ENCODE data around the gene RASAL2. TPM values are rescaled to one million over a fixed set of nuclear protein-coding genes. Genes with fewer than 3 reads are reported as not detected.
"Not testable (repeated sequence)": the region's sequence is repeated elsewhere in the genome, so short reads cannot be mapped to it uniquely, and the experiment has no call there.

The RASAL2 gene
- polyA plus RNA-seq, 4 donors, result 16.1 to 24.7 (median 20.2) TPM

- DNase-seq (ENCODE audit: low read depth in 4 of 4, low spot score in 2 of 4), result no peak
Measured at GRCh38 chr1:178330848-178331497, 237.1 kb downstream of the RASAL2 start.

DNA sequence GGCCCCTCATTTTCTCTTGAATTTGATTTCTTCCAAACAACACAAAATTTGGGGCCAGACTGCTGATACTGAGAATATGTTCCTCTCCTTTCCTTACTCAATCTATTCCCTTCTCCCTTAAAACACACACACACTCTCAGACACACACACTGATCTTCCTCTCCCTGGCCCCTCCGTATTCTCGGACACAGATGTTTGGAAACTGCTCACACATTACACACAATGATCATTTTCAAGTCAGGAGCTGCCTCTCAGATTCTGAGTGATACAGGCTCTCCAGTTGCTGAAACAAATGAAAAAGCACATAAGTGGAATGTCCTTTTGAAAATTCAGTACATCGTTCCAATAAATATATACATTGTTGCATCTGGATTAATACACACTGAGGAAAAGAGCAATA is 241.5 kb downstream of the RASAL2 start:
- DNase-seq (ENCODE audit: low read depth in 4 of 4, low spot score in 2 of 4), result no peak

DNA sequence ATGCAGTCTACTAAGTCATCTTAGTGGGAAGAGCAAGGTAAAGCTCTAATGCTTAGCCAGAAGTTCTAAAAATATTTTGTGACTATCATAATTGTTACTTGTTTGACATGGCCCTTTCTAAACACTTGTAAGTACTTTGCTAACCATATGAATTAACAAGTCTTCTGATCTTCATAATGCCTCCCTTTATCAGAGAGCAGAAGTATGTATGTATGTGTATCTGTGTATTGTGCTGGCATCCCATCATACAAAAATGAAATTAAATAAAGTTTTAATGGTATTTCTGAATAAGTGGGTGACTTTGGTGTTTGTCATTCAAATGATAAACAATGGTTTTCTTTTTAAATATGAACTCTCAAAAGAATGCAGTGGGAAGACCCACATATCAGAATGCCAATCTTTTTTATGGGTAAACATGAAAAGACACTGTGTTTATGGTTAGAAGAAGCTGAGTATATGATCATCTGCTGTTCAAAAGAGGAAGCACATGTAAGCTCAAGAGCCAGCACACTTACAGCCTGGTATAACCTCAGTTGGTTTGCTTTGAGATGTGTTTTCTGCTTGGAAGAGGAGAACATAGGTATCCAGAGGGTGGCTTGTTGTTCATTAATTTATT is 243.3 kb downstream of the RASAL2 start:
- DNase-seq (ENCODE audit: low read depth in 4 of 4, low spot score in 2 of 4), result no peak

- DNase-seq (ENCODE audit: low read depth in 4 of 4, low spot score in 2 of 4), result no peak
Measured at GRCh38 chr1:178339834-178340233, 245.9 kb downstream of the RASAL2 start.

GRCh38 chr1:178341261-178341956 is 247.5 kb downstream of the RASAL2 start:
- peak in 2 of 4 donors; percentile 34 to 41 for DNase-seq (ENCODE audit: low read depth in 4 of 4, low spot score in 2 of 4)

- no peak for DNase-seq (ENCODE audit: low read depth in 4 of 4, low spot score in 2 of 4)
Measured at GRCh38 chr1:178342745-178343144, 248.8 kb downstream of the RASAL2 start.

GRCh38 chr1:178344513-178345091 is 250.7 kb downstream of the RASAL2 start:
- DNase-seq (ENCODE audit: low read depth in 4 of 4, low spot score in 2 of 4), result peak in 1 of 4 donors; percentile 34

DNA sequence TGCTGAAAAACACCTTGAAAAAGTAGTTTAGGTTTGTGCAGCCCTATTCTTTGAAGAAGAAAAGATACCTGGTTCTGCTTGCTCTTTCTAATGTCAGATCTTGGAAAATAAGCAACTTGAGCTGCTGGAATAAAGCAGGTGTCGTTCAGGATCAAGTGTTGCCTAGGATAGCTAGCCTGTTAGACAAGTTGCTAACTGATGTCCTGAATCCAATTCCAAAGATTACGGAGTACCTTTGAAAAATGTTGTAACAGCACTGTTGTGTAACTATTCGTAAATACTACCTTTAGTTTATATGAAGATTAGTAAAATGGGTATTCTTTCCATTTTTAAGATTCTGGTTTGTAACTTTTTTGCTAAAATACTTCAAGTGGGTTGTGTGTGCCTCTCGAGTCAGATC is 251.3 kb downstream of the RASAL2 start:
- DNase-seq (ENCODE audit: low read depth in 4 of 4, low spot score in 2 of 4), result no peak

GRCh38 chr1:178345807-178346206 is 251.9 kb downstream of the RASAL2 start:
- no peak for DNase-seq (ENCODE audit: low read depth in 4 of 4, low spot score in 2 of 4)

DNA sequence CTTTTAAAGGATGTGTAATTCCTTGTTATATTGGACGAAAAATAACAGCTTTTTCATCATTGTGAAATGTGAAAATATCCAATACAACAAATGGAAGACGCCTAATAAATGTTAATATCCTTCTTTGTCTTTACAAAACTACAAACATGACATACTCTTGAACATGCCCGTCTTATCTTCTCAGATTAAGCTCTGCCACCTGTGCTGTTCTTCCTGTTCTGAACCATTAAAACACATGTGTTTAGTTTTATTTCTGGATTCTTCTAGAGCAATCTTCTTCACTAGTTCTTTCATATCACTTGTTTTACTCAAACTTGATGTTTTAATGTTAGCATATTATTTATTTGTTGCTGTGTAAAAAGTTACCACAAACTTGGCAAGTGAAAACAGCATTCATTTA is 255.9 kb downstream of the RASAL2 start:
- DNase-seq (ENCODE audit: low read depth in 4 of 4, low spot score in 2 of 4), result no peak

DNA sequence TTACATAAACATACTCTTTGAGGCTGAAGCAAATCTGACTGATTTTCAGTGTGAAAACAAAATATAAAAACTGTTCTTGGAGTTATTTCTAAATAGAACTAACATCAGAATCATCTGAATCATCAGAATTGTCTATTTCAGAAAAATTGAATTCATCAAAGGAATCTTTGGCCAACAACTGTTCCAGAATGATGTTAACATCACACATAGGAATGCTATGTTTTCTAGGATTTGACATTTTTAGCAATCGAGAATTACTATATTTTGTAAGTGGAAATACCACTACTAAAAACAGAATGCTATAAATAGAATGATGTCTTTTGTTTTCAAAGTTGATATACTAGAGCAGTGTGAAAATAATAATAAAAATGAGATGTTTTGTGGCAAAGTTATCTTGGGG is 258.0 kb downstream of the RASAL2 start:
- DNase-seq (ENCODE audit: low read depth in 4 of 4, low spot score in 2 of 4), result not testable (repeated sequence)

DNA sequence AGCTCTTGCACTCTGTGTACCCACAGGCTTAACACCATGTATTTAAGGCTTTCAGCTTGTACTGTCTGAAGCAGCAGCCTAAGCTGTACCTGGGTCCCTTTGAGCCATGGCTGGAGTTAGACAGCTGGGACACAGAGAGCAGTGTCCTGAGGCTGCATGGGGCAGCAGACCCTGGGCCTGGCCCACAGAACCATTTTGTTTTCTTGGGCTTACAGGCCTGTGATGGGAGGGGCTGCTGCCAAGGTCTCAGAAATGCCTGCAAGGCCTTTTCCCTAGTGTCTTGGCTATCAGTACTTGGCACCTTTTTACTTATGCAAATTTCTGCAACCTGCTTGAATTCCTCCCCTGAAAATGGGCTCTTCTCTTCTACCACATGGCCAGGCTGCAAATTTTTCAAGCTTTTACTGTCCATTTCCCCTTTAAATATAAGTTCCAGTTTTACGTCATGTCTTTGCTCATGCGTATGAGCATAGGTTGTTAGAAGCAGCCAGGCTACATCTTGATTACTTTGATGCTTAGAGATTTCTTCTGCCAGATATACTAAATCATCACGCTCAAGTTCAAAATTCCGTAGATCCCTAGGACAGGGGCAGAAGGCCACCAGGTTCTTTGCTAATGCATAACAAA is 259.0 kb downstream of the RASAL2 start:
- no peak for DNase-seq (ENCODE audit: low read depth in 4 of 4, low spot score in 2 of 4)

DNA sequence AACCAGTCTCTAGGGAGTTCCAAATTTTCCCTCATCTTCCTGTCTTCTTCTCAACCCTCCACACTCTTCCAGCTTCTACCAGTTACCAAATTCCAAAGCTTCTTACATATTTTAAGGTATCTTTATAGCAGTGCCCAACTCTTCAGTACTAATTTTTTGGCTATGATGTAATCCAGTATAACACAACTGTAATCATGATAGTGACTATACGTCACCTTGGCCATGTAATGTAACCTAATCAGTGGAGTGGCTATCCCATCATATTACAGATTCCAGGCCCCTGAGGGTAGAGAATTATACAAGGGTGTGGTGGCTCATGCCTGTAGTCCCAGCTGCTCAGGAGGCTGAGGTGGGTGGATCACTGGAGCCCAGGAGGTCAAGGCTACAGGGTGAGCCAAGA is 259.6 kb downstream of the RASAL2 start:
- DNase-seq (ENCODE audit: low read depth in 4 of 4, low spot score in 2 of 4), result no peak

- no peak for DNase-seq (ENCODE audit: low read depth in 4 of 4, low spot score in 2 of 4)
Measured at GRCh38 chr1:178354816-178355215, 260.9 kb downstream of the RASAL2 start.

DNA sequence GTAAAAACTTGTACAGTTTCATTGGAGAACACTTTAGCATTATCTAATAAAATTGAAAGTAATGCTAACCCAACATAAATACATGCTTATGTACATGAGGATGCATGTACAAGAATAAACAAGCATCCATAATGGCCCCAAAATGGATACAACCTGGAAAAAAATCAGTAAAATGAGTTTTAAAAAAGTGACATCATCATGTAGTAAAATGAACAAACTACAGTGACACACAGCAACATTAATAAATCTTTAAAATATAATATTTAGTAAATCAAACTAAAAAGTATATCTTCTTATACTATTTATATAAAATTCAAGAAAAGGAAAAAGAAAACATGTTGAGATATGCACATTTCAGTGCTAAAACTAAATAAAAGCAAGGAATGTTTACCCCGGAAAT is 262.4 kb downstream of the RASAL2 start:
- DNase-seq (ENCODE audit: low read depth in 4 of 4, low spot score in 2 of 4), result no peak

GRCh38 chr1:178358456-178358855 is 264.6 kb downstream of the RASAL2 start:
- no peak for DNase-seq (ENCODE audit: low read depth in 4 of 4, low spot score in 2 of 4)

DNA sequence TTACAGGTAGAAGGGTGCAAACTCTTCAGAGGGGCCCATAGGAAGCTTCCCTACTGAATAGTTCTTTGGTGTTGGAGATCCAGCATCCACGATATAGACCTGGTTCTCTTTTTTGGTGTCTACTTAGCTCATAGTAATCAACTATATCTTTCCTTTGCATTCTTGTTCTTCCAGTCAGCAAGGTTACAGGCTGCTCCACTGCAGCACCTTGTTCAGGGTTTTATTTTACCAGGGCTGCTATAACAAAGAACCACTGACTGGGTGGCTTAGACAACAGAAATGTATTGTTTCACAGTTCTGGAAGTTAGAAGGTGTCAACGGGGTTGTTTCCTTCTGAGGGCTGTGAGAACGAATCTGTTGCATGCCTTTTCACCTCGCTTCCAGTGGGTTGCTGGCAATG is 266.5 kb downstream of the RASAL2 start:
- no peak for DNase-seq (ENCODE audit: low read depth in 4 of 4, low spot score in 2 of 4)

- no peak for DNase-seq (ENCODE audit: low read depth in 4 of 4, low spot score in 2 of 4)
Measured at GRCh38 chr1:178361847-178362246, 267.9 kb downstream of the RASAL2 start.

GRCh38 chr1:178362747-178363146 is 268.8 kb downstream of the RASAL2 start:
- DNase-seq (ENCODE audit: low read depth in 4 of 4, low spot score in 2 of 4), result no peak

- no peak for DNase-seq (ENCODE audit: low read depth in 4 of 4, low spot score in 2 of 4)
Measured at GRCh38 chr1:178364782-178365181, 270.9 kb downstream of the RASAL2 start.

DNA sequence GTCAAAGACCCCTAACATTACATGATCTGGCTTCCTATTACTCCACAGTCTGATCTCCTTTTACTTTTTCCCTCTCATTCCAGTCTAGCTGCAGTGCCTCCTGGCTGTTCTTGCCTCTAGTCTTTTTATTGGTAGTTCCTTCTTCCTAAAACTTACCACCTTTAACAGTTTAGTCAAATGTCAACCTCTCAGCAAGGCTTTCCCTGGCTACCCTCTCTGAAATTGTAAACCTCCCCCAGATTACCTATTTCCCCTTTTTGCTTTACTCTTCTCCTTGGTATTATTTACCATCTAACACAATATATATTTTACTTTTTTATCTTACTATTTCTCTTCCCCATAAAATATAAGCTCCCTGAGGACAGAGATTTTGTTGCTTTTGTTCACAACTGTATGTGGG is 273.2 kb downstream of the RASAL2 start:
- DNase-seq (ENCODE audit: low read depth in 4 of 4, low spot score in 2 of 4), result no peak

Measured in left renal cortex interstitium (tissue), 4 donors.